ENCODE measurements around the gene ARSB.
A peak's percentile ranks its signal among the peaks of the same experiment; 100 is the strongest.

GRCh38 chr5:79020861-79021561, 35.9 kb upstream of the ARSB start:
- TF ChIP-seq KDM5A (IDR thresholded peaks at IDR 0.05) (no peak), POLR2A (IDR thresholded peaks at IDR 0.05; ENCODE audit: low read length) (no peak), CBX8 (IDR thresholded peaks at IDR 0.05) (no peak), POLR2AphosphoS2 (conservative IDR thresholded peaks at IDR 0.05; ENCODE audit: low read length) (no peak), CTCF (IDR thresholded peaks at IDR 0.05) (peak; percentile 91)
- TF ChIP-seq, protein P1, sequence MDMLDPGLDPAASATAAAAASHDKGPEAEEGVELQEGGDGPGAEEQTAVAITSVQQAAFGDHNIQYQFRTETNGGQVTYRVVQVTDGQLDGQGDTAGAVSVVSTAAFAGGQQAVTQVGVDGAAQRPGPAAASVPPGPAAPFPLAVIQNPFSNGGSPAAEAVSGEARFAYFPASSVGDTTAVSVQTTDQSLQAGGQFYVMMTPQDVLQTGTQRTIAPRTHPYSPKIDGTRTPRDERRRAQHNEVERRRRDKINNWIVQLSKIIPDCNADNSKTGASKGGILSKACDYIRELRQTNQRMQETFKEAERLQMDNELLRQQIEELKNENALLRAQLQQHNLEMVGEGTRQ (IDR thresholded peaks at IDR 0.05), result no peak

All from A549 (cell line).